GM18951 (cell line): ENCODE data around the gene CLPSL2.

Experiments used
- POLR2A ChIP-seq: IDR thresholded peaks from 4 replicates; pipeline ENCODE4 v1.6.1; 2011; ENCODE audit warnings: mild to moderate bottlenecking; ENCODE audit not compliant: insufficient read length, insufficient read depth; ENCODE audit errors: extremely low read depth
- in situ Hi-C: fragments of 300-500 bp; cut with MboI; formaldehyde crosslinking; loops from one replicate; pipeline ENCODE4 v1.12.0; 2022; ENCODE audit warnings: low sequenced_read_pairs, mixed read lengths, inconsistent platforms; ENCODE audit not compliant: unreplicated experiment

Gene CLPSL2

GRCh38 chr6:35735452-35735851, 40.9 kb upstream of the CLPSL2 start:
- no peak for TF ChIP-seq POLR2A
- in situ Hi-C loops = loop anchor here (5.0 to 25.0 kb wide), 2 partner anchors 153 to 423 kb away; no protein-coding TSS in a partner anchor

- no peak for TF ChIP-seq POLR2A
- in situ Hi-C loops = loop anchor here (5.0 to 25.0 kb wide), 2 partner anchors 154 to 424 kb away; no protein-coding TSS in a partner anchor
These were observed 40.0 kb upstream of the CLPSL2 start for GRCh38 chr6:35736253-35736894.

DNA sequence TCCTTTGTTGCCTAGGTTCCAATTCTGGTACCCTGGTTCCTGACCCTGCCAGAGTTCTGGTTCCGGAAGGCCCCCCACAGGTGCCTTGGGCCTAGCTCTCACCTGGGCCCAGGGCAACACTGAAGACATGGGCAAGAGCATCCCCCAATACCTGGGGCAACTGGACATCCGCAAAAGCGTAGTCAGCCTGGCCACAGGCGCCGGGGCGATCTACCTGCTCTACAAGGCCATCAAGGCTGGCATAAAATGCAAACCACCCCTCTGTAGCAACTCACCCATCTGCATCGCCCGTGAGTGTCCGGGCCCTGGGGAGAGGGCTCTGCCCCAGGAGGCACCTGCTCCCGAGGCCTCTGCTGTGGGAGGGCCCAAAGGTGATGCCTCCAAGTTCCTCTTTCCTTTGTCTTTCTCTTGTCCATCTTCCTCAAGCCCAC, 39.4 kb upstream of the CLPSL2 start, which contains the start of gene ARMC12:
ARMC12 (plus strand) TSS at position 51 of the 431 bp plus-strand sequence; CDS start at position 128, 77 bp downstream.
- in situ Hi-C loops = loop anchor here (5.0 to 25.0 kb wide), 2 partner anchors 155 to 425 kb away; no protein-coding TSS in a partner anchor
- no peak for TF ChIP-seq POLR2A

- no peak for TF ChIP-seq POLR2A
- in situ Hi-C loops = loop anchor here (5.0 to 25.0 kb wide), 2 partner anchors 155 to 425 kb away; no protein-coding TSS in a partner anchor
These were observed 38.8 kb upstream of the CLPSL2 start for GRCh38 chr6:35737413-35738211.

DNA sequence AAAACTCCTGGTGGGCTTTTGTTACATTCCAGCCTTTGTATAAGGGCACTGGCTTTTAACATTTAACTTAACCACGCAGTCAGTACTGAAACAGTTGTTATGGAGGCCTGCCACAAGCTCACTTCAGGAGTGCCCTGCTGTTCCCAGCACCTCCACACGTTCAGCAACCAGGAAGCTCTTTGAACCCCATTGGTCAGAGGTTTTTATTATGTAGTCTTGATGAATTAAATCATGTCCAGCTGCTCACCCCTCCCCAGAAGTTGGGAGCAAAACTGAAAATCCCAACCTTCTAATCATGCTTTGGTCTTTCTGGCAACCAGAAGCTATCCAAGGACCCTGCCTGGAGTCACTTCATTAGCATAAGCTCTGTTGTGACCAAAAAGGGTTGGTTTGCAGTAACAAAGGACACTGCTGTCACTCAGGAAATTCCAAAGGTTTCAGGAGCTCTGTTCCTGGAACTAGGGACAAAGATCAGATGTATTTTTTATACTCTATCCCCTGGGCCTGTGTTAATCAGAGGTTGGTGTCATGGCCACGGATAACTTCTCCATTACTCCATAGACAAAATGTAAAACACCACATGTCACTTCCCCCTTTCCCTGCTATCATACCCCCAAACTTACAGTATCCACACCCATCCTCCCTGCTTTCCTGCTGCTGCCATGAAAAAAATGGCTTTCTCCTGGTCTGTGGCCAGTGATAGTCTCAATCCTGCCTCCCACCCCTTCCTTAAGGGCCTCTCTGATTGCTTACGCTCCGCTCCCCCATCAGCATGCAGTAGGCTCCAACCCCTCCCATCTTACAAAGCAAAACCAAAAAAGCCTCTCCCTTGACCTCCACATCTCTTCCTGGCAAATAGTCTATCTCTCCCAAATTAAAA, 36.5 kb upstream of the CLPSL2 start:
- in situ Hi-C loops = loop anchor here (5.0 to 25.0 kb wide), 2 partner anchors 158 to 428 kb away; no protein-coding TSS in a partner anchor

DNA sequence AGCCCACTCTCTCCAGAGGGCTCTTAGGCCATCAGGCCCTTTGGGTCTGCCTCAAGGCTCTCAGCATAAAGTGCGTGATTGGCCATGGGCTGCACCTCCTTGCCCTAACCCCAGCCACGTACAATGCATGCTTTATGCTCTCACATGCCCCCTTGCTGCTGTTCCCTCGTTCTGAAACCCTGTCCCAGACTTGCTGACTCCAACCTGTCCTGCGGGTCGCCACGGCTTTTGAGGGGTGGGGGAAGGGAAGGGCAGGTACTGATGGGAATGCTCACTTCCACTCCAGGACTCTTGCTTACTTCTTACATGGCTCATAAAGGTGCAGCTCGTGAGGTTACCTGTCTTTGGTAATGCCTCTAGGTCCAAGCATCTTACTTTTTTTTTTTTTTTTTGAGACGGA, 33.6 kb upstream of the CLPSL2 start:
- TF ChIP-seq POLR2A = no peak
- in situ Hi-C loops = loop anchor here (25.0 kb wide), 1 partner anchor 431 kb away; no protein-coding TSS in a partner anchor

More for the DNA sequence above, 36.5 kb upstream of the CLPSL2 start:
- no peak for TF ChIP-seq POLR2A

- TF ChIP-seq POLR2A = no peak
- in situ Hi-C loops = loop anchor here (25.0 kb wide), 1 partner anchor 433 kb away; no protein-coding TSS in a partner anchor
These were observed 30.9 kb upstream of the CLPSL2 start for GRCh38 chr6:35745509-35745908.

DNA sequence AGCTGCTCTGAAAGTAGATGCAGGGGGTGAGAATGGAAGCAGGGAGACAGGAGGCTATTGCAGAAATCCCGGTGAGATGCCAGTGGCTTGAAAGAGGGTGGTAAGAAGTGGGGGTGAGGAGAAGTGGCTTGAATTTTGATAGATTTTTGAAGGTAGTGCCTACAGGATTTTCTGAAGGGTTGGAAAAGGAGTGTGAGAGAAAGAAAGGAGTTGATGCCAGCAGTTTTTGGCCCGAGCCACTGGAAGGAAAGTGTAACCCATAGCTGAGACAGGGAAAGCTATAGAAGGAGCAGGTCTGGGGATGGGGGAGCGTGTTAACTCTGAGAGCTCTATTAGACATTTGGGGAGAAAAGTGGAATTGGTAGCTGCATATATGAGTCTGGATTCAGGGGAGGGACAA, 29.9 kb upstream of the CLPSL2 start:
- TF ChIP-seq POLR2A = no peak
- in situ Hi-C loops = loop anchor here (25.0 kb wide), 1 partner anchor 434 kb away; no protein-coding TSS in a partner anchor

- in situ Hi-C loops = loop anchor here (25.0 kb wide), 1 partner anchor 436 kb away; no protein-coding TSS in a partner anchor
- TF ChIP-seq POLR2A = no peak
These were observed 28.5 kb upstream of the CLPSL2 start for GRCh38 chr6:35747877-35748276.

DNA sequence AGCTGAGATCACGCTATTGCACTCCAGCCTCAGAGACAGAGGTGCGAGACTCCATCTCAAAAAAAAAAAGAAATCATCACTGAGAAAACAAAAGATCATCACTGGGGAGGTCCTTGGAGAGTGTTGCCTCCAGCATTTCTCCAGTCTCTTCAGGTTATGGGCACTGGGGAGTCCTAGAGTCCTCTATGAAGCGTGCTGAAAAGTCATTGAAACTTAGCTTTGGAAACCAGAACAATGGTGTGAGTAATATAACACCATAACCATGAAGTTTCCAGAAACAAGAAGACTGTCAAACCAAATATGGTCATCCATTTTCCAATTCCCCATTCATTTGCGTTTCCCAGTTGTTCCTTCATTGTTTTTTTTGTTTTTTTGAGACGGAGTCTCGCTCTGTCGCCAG, 25.8 kb upstream of the CLPSL2 start:
- in situ Hi-C loops = no loop called here

DNA sequence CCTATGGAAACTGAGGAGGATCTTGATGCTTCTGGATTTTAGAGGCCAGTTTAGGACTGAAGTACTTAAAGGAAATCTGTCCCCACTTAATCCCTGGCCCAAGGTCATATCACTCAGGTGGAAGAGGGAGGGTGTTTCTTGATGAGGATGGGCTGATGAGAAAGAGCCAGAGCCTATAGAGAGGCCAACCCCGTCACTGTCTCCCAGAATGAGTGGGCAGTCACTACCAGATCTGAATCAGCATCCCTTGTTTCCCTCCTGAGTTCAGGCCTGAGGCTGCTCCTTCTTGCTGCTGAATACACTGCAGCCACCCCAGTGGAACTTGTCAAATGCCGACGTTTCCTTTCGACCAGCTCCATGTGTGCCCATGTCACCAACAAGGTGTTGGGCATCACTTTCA, 24.8 kb upstream of the CLPSL2 start:
- no peak for TF ChIP-seq POLR2A
- in situ Hi-C loops = no loop called here

More for the DNA sequence above, 25.8 kb upstream of the CLPSL2 start:
- TF ChIP-seq POLR2A = no peak

DNA sequence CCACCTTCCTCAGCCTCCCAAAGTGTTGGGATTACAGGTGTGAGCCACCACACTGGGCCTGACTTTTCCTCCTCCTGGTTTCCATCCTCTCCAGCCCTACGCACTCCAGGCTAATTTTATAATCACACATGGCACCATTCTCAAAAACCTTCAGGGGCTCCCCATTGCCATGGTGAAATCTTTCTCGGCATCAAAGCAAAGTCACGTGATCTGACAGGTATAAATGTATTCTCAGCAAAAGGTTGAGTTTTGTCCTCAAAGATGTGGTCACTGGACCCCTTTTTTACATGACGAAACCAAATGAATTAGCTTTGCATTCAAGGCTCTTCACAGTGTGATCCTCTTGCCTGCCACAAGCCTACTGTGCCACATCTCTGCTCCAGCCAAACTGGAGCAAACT, 24.1 kb upstream of the CLPSL2 start:
- TF ChIP-seq POLR2A = no peak
- in situ Hi-C loops = no loop called here
